GM10847 (cell line): Measurements from ENCODE around the gene TPCN1.

Experiments
- POLR2A ChIP-seq: IDR thresholded peaks from 2 replicates; pipeline ENCODE4 v1.6.1; 2011; ENCODE audit not compliant: insufficient read length; ENCODE audit errors: extremely low read depth

TPCN1 gene

GRCh38 chr12:113252494-113252893 is 31.2 kb downstream of the TPCN1 start:
- no peak for TF ChIP-seq POLR2A

GRCh38 chr12:113253532-113254285 is 32.4 kb downstream of the TPCN1 start:
- TF ChIP-seq POLR2A, result no peak

DNA sequence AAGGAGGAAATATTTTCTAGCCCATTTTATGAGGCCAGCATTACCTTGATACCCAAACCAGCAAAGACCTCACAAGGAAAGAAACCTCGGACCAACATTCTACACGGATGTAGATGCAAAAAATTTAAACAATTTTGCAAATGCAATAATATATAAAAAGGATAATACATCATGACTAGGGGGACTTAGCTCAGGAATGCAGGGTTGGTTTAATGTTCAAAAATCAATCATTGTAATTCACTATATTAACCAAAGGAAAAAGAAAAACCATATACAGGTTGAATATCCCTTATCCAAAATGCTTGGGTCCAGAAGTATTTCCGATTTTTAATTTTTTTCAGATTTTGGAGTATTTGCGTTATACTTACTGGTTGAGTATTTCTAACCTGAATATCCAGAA is 33.0 kb downstream of the TPCN1 start:
- no peak for TF ChIP-seq POLR2A

DNA sequence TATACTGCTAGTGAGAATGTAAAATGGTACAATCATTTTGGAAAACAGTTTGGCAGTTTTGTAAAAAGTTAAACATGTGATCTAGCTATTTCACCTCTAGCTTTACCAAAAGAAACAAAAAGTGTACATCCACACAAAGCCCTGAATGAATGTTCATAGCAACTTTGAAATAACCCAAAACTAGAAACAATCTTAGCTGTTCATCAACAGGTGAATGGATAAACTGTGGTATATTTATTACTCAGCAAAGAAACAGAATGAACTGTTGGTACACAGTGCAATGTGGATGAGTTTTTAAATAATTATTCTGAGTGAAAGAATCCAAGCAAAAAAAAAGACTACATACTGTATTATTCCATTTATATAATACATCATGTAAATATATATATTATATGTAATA is 36.3 kb downstream of the TPCN1 start:
- no peak for TF ChIP-seq POLR2A

GRCh38 chr12:113260127-113260526 is 38.9 kb downstream of the TPCN1 start:
- no peak for TF ChIP-seq POLR2A

- no peak for TF ChIP-seq POLR2A
These were observed 39.5 kb downstream of the TPCN1 start for GRCh38 chr12:113260636-113261300.

- TF ChIP-seq POLR2A, result no peak
These were observed 40.7 kb downstream of the TPCN1 start for GRCh38 chr12:113261847-113262470.

DNA sequence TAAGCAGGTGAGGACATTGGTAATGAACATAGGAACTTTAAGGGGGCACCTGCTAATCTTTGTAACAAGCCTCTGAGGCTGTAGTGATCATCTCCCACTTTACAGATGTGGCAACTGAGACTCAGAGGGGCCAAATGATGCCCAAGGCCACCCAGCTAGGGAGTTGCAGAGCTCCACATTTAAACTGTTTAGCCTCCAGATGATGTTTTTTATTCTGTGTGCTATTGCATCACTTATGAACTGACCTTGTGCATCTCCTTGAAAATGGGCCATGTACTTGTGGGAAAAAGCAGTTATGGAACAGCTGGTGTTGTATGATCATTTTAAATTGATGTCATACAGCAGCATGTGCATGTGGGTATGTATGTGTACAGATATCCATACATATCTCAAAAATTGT is 41.4 kb downstream of the TPCN1 start:
- no peak for TF ChIP-seq POLR2A

- TF ChIP-seq POLR2A, result no peak
These were observed 42.2 kb downstream of the TPCN1 start for GRCh38 chr12:113263431-113263963.

GRCh38 chr12:113266106-113266895 is 45.0 kb downstream of the TPCN1 start:
- TF ChIP-seq POLR2A, result no peak

GRCh38 chr12:113267621-113268020 is 46.4 kb downstream of the TPCN1 start:
- no peak for TF ChIP-seq POLR2A

DNA sequence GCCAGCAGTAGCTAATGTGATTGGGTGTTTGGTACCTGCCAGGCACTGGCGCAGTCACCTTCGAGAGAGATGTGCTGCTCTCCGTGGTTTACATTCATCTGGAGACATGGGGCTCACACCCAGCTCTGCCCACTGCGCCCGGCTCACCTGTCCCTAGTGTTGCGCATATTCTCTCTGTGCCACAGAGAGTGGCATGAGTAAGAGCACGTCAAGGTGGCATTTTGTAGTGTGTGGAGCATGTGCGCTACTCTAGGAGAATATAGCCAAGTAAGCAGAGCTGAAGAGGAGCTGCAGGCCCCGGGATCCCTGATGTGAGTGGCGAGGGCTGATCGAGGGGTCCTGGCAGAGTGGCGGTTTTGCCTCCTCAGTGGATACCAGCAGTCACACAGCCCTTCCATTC is 46.9 kb downstream of the TPCN1 start:
- no peak for TF ChIP-seq POLR2A

- TF ChIP-seq POLR2A, result no peak
These were observed 47.4 kb downstream of the TPCN1 start for GRCh38 chr12:113268621-113269020.

GRCh38 chr12:113269257-113269943 is 48.1 kb downstream of the TPCN1 start:
- TF ChIP-seq POLR2A, result no peak

DNA sequence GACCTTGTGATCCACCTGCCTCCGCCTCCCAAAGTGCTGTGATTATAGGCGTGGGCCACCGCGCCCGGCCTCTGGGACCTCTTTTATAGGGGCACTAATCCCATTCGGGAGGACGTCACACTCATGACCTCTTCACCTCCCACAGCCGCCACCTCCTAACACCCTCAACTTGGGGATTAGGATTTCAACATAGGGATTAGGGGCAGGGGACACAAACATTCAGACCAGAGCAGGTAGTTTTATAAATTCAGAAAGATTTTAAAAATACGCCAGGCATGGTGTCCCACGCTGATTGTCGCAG is 49.4 kb downstream of the TPCN1 start:
- no peak for TF ChIP-seq POLR2A
